HG03521 (cell line): ENCODE measurements around the gene PPP1R13L.
"Not testable (repeated sequence)": the region's sequence is repeated elsewhere in the genome, so short reads cannot be mapped to it uniquely, and the experiment has no call there.

Experiments used
- ATAC-seq: cut with Tn5 transposase; IDR thresholded peaks from one replicate; pipeline ENCODE4 v1.9.1; 2021; ENCODE audit warnings: mild to moderate bottlenecking, moderate library complexity; ENCODE audit not compliant: unreplicated experiment

PPP1R13L gene

DNA sequence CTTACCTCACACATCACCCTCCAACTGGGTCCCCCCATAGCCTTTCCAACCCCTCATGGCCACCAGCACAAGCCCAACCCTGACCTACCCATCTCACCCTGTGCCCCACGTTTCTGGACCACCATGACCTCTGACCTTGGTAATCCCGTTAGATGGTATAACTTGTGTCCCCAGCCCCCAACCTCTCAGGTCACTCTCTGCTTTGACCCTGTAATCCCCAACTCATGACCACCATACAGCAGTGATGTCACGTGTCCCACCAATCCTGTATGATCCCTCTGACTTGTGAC is 55.8 kb downstream of the PPP1R13L start:
- ATAC-seq = no peak

DNA sequence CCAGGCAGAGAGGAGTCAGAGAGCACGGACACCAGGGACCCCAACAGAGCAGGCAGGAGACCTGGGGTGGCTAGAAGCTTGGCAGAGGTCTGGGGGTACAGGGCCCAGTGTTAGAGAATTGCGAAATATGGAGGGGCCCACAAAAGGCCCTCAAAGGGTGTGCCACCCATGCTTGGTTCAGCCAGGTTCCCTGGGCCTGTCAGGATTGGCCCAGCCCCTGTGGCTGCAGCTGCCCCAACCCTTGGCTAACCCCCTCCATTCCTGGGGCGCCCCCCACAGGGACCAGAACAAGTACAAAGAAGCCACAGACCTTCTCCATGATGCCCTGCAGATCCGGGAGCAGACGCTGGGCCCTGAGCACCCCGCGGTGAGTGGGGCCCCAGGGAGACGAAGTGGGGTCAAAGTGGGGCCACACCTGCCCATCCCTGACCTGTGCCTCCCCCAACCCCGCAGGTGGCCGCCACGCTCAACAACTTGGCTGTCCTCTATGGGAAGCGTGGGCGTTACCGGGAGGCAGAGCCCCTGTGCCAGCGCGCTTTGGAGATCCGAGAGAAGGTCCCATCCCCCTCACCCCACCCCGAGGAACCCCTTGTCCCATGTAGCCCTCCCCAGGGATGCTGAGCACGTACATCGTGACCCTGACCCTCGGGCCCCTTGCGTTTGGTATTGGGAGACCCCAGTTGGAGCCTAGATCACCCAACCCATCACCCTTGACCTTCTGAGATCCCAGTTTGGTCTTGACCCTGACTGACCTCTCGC is 56.3 kb downstream of the PPP1R13L start:
- ATAC-seq = no peak

DNA sequence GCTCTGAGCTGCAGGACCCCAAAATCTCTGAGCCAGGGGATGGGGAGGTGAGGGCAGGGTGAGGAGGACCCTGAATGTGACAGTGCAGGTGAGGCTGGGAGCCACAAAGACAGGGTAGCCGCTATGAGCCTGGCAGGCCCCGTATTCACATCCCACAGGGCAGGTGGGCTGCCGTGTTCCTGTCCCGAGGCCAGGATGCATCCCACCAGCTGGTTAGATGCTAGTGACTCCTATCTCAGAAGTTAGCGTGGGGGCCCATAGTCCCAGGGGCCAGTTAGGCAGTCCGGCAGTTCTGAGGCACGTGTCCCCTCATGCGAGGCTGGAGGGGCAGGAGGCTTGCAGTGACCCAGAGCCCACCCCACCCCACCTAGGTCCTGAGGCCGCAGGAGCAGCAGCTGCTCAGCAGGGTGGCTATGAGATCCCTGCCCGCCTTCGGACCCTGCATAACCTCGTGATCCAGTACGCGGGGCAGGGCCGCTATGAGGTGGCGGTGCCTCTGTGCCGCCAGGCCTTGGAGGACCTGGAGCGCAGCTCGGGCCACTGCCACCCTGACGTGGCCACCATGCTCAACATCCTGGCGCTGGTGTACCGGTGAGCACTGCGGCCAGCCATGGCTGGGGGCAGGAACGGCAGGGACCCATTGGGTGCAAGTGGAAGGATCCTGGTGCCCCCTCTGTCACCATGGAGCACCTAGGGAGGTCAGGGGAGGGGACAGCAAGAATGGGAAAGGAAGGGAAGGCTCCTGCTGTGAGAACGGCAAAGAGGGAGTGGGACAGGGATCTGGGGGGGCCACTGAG is 57.1 kb downstream of the PPP1R13L start:
- ATAC-seq = no peak

DNA sequence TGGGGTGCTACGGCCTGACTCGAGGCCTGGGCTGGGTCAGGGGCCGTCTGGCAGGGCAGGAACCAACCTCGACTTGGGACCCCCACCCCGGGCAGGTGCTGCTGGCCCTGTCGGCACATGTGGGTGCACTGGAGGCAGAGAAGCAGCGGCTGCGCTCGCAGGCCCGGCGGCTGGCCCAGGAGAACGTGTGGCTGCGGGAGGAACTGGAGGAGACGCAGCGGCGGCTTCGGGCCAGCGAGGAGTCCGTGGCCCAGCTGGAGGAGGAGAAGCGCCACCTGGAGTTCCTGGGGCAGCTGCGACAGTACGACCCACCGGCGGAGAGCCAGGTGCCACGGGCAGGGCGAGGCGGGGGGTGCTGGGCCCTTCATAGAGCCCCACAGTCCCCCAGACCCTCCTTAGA is 58.4 kb downstream of the PPP1R13L start:
- ATAC-seq = no peak

DNA sequence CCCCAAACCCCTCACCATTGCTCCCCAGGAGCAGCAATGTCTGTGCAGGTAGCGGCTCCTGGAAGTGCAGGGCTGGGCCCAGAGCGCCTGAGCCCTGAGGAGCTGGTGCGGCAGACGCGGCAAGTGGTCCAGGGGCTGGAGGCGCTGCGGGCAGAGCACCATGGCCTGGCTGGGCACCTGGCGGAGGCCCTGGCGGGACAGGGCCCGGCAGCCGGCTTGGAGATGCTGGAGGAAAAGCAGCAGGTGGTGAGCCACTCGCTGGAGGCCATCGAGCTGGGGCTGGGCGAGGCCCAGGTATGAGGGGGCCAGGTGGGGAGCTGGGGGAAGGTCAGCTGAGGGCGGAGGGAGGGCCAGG is 59.4 kb downstream of the PPP1R13L start:
- no peak for ATAC-seq

DNA sequence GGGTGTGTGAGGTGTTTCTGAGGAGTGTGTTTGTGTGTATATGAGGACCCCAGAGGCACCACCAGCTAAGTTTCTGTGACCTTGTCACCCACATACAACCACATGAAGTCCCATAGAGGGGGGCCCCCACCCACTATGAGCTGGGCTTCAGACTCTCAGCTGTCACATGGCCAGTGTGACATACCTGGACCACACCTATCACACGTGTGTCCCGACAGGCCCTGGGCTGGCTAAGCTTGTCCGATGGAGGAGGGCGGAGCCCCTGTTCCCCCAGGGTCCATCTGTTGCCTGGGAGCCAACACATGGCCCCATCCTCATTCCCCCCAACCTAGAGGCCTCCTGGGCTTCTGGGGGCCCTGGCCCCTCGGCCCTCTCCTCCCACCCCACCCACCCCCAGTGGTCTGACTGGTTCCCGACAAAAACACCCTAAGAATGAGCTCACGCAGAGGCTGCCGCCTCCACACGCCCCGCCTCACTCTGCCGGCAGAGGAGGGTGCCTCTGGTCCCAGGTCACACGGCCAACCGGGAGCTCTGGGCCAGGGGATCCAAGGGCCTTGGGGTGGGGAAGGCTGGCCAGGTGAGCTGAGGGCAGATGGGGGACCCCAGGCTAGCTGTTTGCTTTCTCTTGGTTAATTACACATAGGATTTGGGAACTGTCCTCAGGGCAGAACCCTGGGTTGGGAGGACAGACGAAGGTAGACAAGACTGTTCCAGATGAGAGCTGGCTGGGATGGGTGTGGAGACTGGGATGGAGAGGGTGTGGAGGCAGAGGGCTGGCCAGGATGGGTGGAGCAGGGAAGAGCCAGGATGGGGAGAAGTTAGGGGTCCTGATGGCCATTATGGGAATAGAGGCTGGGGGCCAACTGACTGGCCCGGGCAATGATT is 60.0 kb downstream of the PPP1R13L start:
- no peak for ATAC-seq

DNA sequence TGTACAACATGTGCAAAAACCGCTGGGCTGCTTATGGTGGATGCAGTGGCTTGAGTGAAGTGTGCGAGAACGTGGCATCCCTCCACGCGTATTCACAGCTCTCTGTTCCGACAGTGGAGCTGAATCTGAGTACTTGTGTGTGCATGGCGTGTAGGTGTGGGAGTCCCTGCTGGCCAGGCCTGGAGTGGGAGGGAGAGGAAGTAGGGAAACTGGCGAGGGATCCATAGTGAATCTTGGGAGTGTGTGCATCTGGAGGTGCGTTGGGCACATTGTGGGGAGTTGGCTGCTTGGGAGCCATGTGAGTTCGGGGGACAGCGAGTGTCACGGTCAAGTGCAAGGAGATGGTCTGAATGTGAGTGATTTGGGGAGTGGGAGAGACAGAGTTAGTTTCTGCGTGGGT is 62.0 kb downstream of the PPP1R13L start:
- no peak for ATAC-seq

DNA sequence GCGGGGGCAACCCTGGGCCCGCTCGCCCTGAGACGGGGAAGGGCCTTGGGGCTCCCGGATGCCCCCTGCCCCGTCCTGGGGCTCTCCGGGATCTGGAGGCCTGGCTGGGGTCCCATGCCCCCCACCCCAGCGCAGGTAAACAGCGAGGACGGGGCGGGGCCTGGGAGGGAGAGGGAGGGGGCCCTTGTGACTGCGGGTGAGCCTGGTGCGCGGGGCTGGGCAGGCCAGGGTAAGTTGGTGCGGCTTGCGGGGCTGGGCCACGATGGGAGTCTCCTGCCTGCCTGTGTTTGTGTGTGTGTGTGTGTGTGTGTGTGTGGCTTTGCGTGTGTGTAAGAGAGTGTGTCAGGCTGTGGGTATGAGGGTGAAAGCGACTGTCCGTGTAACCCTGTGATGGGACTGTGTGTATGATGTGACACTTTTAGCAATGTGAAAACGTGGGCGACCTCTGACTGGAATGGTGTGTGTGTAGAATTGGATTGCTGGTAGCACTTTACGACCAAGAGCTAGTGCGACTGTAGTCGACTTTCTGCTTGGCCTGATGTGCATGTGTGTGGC is 63.9 kb downstream of the PPP1R13L start:
- ATAC-seq = no peak

DNA sequence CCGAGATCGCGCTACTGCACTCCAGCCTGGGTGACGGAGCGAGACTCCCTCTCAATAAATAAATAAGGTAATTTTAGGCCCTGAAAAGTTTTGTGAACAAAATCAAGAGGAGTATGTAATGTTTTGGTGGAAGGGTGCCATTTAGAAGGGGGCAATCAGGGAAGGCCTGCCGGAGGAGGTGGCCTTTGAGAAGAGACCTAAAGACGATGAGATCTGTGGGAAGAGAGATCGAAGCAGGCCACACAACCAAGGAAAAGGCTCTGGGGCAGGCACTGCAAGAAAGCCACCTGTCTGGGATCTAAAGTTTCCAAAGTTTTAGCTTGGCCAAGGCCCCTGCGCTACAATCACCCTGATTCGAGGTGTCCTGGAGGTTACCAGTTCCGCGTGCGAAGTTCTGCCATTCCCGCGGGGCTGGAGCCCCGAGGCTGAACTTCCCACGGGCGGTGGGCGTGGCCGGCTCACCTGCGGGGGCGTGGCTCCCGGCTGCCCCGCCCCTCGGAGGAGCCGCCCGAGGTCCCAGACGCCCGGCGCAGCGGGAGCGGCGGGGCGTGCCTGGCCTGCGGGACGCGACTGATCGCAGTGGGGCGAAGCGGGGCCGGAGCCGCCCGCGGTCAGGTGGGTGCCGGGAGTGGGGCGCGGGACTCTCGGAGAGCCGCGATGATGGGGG is 64.5 kb downstream of the PPP1R13L start, which contains the start of gene KLC3:
Gene KLC3 (plus strand): TSS at position 519 of the 667 bp plus-strand sequence. CDS start 4,792 bp downstream, outside the sequence.
- no peak for ATAC-seq

DNA sequence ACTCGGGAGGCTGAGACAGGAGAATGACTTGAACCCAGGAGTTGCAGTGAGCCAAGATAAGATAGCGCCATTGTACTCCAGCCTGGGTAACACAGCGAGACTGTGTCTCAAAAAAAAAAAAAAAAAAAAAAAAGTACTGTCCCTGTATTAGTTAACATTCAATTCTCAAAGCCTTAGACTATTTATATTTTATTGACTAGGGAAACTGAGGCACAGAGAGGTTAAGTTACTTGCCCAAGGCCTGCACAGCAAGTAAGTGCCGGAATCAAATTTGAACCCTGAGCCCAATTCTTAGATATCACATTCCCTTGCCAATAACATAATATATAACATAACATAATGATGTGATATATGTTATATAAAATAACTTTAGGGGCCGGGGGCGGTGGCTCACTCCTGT is 65.2 kb downstream of the PPP1R13L start:
- no peak for ATAC-seq

DNA sequence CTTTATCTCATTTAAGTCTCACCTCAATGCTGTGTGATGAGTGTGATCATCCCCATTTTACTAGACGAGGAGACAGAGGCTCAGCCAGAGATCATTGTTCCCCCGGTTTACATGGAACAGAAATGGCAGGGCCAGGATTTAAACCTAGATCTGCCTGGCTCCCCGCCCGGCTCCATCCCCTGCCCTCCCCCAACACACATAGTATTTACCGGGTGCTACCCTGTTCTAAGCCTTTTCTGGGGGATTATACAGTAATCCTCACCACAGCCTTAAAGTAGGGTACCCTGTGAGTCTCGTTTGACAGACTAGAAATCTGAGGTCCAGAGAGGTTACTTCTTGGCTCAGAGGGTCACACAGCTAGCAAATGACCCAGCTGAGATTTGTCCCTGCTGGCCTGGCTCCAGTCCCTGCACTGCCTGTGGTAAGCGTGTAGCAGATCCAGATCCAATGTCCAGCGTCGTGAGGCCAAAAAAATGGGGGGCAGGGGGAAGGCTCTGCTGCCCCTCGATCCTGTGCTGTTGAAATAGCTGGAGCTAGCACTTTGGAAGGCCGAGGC is 68.1 kb downstream of the PPP1R13L start:
- no peak for ATAC-seq

DNA sequence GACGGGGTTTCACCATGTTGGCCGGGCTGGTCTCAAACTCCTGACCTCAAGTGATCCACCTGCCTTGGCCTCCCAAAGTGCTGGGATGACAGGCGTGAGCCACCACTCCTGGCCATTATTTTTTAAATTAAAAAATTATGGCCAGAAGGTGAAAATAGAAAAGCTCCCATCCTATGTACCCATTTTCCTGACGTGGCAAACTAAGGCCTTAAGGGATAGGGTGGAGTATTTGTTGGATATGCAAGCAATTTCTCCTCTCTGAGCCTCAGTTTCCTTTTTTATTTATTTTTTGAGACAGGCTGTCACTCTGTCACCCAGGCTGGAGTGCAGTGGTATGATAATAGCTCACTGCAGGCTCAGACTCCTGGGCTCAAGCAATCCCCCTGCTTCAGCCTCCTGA is 70.0 kb downstream of the PPP1R13L start:
- not testable (repeated sequence) for ATAC-seq

DNA sequence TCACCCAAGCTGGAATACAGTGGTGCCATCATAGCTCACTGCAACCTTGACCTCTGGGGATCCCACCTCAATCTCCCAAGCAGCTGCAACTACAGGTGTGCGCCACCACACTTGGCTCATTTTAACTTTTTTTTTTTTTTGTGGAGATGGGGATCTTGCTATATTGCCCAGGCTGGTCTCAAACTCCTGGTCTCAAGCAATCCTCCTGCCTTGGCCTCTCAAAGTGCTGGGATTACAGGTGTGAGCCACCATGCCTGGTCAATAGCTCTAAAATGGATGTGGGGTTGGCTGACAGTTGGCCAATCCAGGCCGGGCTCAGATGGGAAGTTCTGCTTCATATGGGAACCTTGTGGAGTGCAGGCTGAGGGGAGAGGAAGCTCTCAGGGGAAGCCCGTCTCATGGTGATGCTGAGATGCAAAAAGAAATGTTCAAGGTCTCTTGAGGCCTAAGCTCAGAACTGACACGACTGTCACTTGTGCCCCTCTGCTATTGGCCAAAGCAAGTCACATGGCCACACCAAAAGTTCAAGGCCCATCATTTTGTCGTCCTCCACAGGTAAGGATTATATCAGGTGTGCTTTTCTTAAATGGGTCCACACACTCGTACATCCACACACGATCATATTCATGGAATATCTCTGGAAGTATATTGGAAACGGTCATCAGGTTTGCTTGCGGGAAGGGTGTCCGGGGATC is 71.1 kb downstream of the PPP1R13L start:
- ATAC-seq = no peak

DNA sequence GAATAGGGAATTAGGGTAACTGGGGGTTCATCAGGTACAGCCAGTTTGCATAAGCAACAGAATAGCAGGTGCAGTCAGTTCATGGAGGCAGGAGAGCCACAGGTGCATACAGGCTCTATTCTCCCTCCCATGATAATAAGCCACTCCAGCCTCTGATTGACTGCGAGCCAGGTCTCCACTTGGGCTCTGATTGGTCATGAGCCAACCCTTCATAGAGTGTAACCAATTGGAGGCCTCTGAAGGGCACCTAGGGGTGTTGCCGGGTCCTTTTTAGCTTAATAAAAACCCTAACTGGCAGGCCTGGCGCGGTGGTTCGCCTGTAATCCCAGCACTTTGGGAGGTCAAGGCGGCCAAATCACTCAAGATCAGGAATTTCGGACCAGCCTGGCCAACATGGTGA is 73.5 kb downstream of the PPP1R13L start:
- ATAC-seq = no peak
